Measurements from ENCODE around the gene PRSS16. TPM values are rescaled to one million over a fixed set of nuclear protein-coding genes. Genes with fewer than 3 reads are reported as not detected.

PRSS16 gene
- total RNA-seq, 1 donor from 2014 or later: 1.8 TPM

DNA sequence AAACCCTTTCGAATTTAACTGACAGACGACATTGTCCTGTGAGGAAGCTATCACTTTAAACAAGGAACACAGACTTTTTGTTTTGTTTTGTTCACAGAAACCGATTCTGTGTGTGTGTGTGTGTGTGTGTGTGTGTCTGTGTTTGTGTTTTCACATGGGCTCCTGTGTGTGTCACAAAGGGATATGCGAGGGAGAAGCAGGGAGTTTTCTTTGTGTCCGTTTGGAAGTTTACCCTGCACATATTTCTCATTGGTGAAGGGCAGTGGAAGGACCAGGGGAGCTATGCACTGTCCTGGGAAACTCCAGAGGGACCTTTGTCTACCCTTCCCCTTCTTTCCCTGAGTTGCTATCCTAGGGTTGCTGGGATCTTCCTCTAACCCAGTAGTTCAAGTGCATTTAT, 46.9 kb downstream of the PRSS16 start:
- TF ChIP-seq, protein P1, sequence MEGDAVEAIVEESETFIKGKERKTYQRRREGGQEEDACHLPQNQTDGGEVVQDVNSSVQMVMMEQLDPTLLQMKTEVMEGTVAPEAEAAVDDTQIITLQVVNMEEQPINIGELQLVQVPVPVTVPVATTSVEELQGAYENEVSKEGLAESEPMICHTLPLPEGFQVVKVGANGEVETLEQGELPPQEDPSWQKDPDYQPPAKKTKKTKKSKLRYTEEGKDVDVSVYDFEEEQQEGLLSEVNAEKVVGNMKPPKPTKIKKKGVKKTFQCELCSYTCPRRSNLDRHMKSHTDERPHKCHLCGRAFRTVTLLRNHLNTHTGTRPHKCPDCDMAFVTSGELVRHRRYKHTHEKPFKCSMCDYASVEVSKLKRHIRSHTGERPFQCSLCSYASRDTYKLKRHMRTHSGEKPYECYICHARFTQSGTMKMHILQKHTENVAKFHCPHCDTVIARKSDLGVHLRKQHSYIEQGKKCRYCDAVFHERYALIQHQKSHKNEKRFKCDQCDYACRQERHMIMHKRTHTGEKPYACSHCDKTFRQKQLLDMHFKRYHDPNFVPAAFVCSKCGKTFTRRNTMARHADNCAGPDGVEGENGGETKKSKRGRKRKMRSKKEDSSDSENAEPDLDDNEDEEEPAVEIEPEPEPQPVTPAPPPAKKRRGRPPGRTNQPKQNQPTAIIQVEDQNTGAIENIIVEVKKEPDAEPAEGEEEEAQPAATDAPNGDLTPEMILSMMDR (IDR thresholded peaks at IDR 0.05): no peak
- DNase-seq (ENCODE audit: low spot score): no peak
- Mint-ChIP-seq H3K27ac (ENCODE audit: unreplicated experiment) (no peak overlapping the region), H3K36me3 (ENCODE audit: low read depth) (no peaks in the 10 kb centered on the region), H3K4me1 (ENCODE audit: low read depth) (peaks cover 59% of the 10 kb centered on the region), H3K9me3 (ENCODE audit: low read depth) (peaks cover 4% of the 10 kb centered on the region), H3K4me3 (ENCODE audit: unreplicated experiment) (peak overlapping the region; percentile 37), H3K27me3 (ENCODE audit: low read depth) (peaks cover 30% of the 10 kb centered on the region)

DNA sequence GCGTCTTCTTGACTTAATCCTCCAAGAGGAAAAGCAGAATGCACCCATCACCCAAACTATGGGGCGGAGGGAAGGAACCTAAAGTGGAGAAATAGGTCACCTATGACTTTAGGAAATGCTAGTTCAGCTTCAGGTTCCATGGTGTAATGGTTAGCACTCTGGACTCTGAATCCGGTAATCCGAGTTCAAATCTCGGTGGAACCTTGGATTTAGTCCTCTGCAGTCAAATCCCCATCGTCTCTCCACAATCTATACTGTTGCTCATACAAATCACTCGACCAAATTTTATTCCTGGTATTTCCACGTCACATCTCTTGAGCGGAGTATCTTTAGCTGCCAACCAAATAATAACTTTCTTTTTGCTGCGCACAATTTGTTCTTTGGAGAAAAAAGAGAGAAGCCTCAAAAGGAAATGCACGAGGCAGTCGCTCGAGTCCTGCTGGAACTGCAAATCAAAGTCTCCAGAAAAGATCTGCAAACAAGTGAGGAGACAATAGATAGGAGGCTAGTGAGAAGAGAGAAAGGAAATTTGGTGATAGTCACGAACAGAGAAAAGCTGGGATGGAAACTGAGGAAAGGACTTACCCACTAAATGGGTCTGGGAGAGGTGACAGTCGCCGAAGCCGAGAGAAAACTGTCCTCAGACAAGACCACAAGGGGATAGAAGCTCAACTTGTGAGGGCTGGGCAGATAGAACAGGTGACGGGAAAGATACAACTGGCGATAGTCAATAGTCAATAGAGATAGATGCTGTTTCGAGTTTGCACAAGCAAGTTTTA, 48.0 kb downstream of the PRSS16 start:
- Mint-ChIP-seq H3K9me3 (ENCODE audit: low read depth) (peaks cover 4% of the 10 kb centered on the region), H3K4me1 (ENCODE audit: low read depth) (peaks cover 54% of the 10 kb centered on the region), H3K27me3 (ENCODE audit: low read depth) (peaks cover 24% of the 10 kb centered on the region), H3K4me3 (ENCODE audit: unreplicated experiment) (peak overlapping the region; percentile 90), H3K36me3 (ENCODE audit: low read depth) (no peaks in the 10 kb centered on the region), H3K27ac (ENCODE audit: unreplicated experiment) (peak overlapping the region; percentile 86)
- TF ChIP-seq, protein P1 (IDR thresholded peaks at IDR 0.05): no peak
- no peak for DNase-seq (ENCODE audit: low spot score)

DNA sequence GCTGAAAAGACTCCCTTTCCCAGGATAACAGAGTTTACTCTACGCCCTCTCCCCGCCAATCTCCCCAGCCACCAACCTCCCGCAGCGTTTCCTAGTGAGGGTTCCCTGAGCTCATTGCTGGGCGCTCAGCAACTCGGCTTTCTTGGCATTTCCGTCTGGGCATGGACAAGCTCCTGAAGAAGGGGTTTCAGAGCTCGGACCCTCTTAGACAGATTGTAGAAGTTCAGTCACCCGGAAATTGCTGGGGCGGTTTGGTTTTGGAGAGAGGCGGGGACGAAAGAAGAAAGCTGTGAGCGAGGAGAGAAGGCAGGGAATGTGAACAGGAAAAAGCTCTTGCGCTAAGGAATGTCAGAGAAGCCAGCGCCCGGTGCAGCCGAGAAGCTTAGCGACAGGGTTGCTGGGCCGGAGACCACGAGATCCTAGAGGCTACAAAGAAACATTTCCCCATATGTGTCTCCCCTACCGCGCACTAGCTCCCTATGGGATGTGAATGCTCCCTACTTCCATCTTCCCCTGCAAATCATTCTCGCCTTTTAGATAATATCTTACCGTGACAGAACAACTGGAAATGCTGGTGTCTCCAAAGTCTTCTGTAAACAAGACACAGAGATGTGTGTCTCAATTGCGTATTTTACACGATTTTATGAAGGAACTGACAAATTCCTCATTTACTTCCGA, 48.7 kb downstream of the PRSS16 start:
- no peak for DNase-seq (ENCODE audit: low spot score)
- Mint-ChIP-seq H3K36me3 (ENCODE audit: low read depth) (no peaks in the 10 kb centered on the region), H3K27ac (ENCODE audit: unreplicated experiment) (peak overlapping the region; percentile 86), H3K27me3 (ENCODE audit: low read depth) (peaks cover 18% of the 10 kb centered on the region), H3K4me3 (ENCODE audit: unreplicated experiment) (peak overlapping the region; percentile 90), H3K4me1 (ENCODE audit: low read depth) (peaks cover 48% of the 10 kb centered on the region), H3K9me3 (ENCODE audit: low read depth) (no peaks in the 10 kb centered on the region)
- TF ChIP-seq, protein P1 (IDR thresholded peaks at IDR 0.05): no peak

DNA sequence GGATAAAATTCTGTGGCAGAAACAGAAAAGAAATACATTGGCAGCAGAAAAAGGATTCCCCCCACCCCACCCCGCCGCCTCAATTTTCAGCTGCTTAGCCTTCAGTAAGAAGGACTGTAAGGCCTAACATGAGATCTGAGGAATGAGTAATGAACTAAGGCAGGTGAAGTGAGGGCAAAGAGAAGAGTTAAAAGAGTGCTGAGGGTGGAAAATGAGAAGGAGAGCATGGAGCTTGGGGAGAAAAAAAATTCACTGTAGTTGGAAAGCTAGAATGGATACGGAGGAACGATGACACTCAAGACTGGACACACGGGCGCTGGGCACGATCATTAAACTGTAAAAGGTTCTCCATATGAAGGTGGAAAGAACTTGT, 50.0 kb downstream of the PRSS16 start:
- TF ChIP-seq, protein P1 (IDR thresholded peaks at IDR 0.05): no peak
- Mint-ChIP-seq H3K4me1 (ENCODE audit: low read depth) (peaks cover 48% of the 10 kb centered on the region), H3K4me3 (ENCODE audit: unreplicated experiment) (peak overlapping the region; percentile 90), H3K27ac (ENCODE audit: unreplicated experiment) (no peak overlapping the region), H3K9me3 (ENCODE audit: low read depth) (no peaks in the 10 kb centered on the region), H3K27me3 (ENCODE audit: low read depth) (peaks cover 12% of the 10 kb centered on the region), H3K36me3 (ENCODE audit: low read depth) (no peaks in the 10 kb centered on the region)
- no peak for DNase-seq (ENCODE audit: low spot score)

DNA sequence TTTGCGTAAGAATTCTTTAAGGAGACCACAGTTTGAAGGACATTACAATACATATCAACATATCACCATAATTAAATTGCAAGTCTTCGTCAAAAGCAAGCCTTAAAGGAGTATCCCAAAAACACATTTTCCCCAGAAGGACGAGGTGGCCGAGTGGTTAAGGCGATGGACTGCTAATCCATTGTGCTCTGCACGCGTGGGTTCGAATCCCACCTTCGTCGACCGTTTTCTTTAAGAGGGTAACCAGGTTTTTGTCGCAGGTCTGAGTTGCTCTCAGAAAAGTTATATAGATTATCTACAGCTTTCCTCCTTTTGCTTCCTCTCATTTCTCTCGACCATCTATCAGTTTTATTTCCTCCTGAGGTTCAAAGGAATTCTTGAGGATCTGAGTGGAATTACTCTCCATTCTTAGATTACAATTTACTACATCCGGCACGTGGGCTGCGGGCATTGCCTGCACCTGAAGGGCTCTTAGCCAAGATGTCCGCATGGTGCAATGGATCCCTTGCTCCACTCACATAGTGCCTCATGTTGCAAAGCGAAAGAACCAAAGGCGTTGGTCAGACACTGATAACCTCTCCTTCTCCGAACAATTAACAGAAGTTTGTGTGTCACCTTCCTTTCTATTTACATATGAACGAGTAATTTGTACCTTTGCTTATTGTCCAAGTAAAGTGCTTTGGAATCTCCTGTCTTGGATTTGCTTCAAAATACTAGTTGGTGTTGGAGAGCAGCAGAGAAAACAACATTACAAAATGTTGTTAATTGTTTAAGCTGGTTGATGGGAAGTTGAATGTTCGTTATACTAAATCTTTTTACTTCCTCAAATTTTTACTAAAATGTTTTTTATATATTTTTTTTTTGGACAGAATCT, 50.6 kb downstream of the PRSS16 start:
- Mint-ChIP-seq H3K27me3 (ENCODE audit: low read depth) (peaks cover 12% of the 10 kb centered on the region), H3K4me1 (ENCODE audit: low read depth) (peaks cover 48% of the 10 kb centered on the region), H3K27ac (ENCODE audit: unreplicated experiment) (no peak overlapping the region), H3K4me3 (ENCODE audit: unreplicated experiment) (peak overlapping the region; percentile 90), H3K9me3 (ENCODE audit: low read depth) (no peaks in the 10 kb centered on the region), H3K36me3 (ENCODE audit: low read depth) (peaks cover 2% of the 10 kb centered on the region)
- no peak for DNase-seq (ENCODE audit: low spot score)
- TF ChIP-seq, protein P1 (IDR thresholded peaks at IDR 0.05): no peak
